NB4 (cell line): ENCODE measurements around the gene ASGR2.

Experiments
- DNase-seq: peaks from one replicate; pipeline ENCODE4 v3.0.0; 2010; ENCODE audit warnings: low read depth
- H3K4me3 ChIP-seq: one replicate; pipeline ENCODE4 v1.5.1; 2011; ENCODE audit warnings: mild to moderate bottlenecking, low read depth, low read length, moderate library complexity
- CTCF ChIP-seq: IDR thresholded peaks from one replicate; pipeline ENCODE4 v1.5.1; 2012; ENCODE audit warnings: low read depth, low read length
- MAX ChIP-seq: IDR thresholded peaks from 2 replicates; pipeline ENCODE4 v1.6.1; 2011; ENCODE audit warnings: low read depth, low read length
- MYC ChIP-seq: IDR thresholded peaks from 2 replicates; pipeline ENCODE4 v1.6.1; 2011; ENCODE audit warnings: low read depth, low read length
- POLR2A ChIP-seq: IDR thresholded peaks from 2 replicates; pipeline ENCODE4 v1.6.1; 2011; ENCODE audit warnings: mild to moderate bottlenecking; ENCODE audit not compliant: insufficient read length; ENCODE audit errors: extremely low read depth

The ASGR2 gene

GRCh38 chr17:7141824-7142223 is 27.2 kb upstream of the ASGR2 start:
- no peak overlapping the region for H3K4me3 ChIP-seq
- no peak for DNase-seq
- TF ChIP-seq MYC (no peak), POLR2A (no peak), MAX (no peak), CTCF (no peak)

- TF ChIP-seq CTCF, result no peak
- TF ChIP-seq MYC, result no peak
- no peak for TF ChIP-seq MAX
- no peak for TF ChIP-seq POLR2A
- no peak for DNase-seq
- H3K4me3 ChIP-seq, result no peak overlapping the region
Observed at GRCh38 chr17:7139400-7139799, 24.8 kb upstream of the ASGR2 start.

GRCh38 chr17:7138800-7139381 is 24.3 kb upstream of the ASGR2 start:
- TF ChIP-seq MAX (no peak), MYC (no peak), CTCF (no peak)
- peak; percentile 22 for DNase-seq
- H3K4me3 ChIP-seq, result no peak overlapping the region

GRCh38 chr17:7137171-7137943 is 22.7 kb upstream of the ASGR2 start:
- no peak for DNase-seq
- no peak for TF ChIP-seq MAX
- TF ChIP-seq CTCF, result no peak
- TF ChIP-seq MYC, result no peak
- no peak for TF ChIP-seq POLR2A
- no peak overlapping the region for H3K4me3 ChIP-seq

GRCh38 chr17:7136266-7136877 is 21.8 kb upstream of the ASGR2 start:
- TF ChIP-seq POLR2A, result no peak
- peak; percentile 68 for TF ChIP-seq CTCF
- DNase-seq, result peak; percentile 73
- H3K4me3 ChIP-seq, result no peak overlapping the region
